Kidney epithelial cell (primary cell): ENCODE results near the gene EVX2. TPM values are rescaled to one million over a fixed set of nuclear protein-coding genes. Genes with fewer than 3 reads are reported as not detected.
A peak's percentile ranks its signal among the peaks of the same experiment; 100 is the strongest.

Source experiments
- DNase-seq: peaks from one replicate; pipeline ENCODE4 v3.0.0-alpha.2; 2010; ENCODE audit warnings: low read depth
- H3K27me3 ChIP-seq: 2 replicates; pipeline ENCODE4 v1.6.0; 2011; ENCODE audit warnings: low read length; ENCODE audit not compliant: control insufficient read depth, insufficient read depth
- H3K36me3 ChIP-seq: 2 replicates; pipeline ENCODE4 v1.5.1; 2011; ENCODE audit warnings: low read length; ENCODE audit not compliant: control insufficient read depth, insufficient read depth
- H3K4me3 ChIP-seq: 2 replicates; pipeline ENCODE4 v1.5.1; 2011; ENCODE audit warnings: low read depth, mild to moderate bottlenecking, control low read depth, low read length
- total RNA-seq: library from RNA; depleted of rRNA; stranded (reverse); fragments of >200 nt; gene quantifications from 2 replicates; pipeline ENCODE4 v1.2.3, GENCODE V29; 2015
- TF ChIP-seq, protein P1 (sequence below): IDR thresholded peaks from 2 replicates; pipeline ENCODE4 v1.5.1; 2011; ENCODE audit warnings: mild to moderate bottlenecking, moderate library complexity, low read length, control low read depth, inconsistent platforms; ENCODE audit not compliant: insufficient read depth, poor library complexity, severe bottlenecking

The EVX2 gene
- total RNA-seq, 1 donor from 2014 or later: not detected

DNA sequence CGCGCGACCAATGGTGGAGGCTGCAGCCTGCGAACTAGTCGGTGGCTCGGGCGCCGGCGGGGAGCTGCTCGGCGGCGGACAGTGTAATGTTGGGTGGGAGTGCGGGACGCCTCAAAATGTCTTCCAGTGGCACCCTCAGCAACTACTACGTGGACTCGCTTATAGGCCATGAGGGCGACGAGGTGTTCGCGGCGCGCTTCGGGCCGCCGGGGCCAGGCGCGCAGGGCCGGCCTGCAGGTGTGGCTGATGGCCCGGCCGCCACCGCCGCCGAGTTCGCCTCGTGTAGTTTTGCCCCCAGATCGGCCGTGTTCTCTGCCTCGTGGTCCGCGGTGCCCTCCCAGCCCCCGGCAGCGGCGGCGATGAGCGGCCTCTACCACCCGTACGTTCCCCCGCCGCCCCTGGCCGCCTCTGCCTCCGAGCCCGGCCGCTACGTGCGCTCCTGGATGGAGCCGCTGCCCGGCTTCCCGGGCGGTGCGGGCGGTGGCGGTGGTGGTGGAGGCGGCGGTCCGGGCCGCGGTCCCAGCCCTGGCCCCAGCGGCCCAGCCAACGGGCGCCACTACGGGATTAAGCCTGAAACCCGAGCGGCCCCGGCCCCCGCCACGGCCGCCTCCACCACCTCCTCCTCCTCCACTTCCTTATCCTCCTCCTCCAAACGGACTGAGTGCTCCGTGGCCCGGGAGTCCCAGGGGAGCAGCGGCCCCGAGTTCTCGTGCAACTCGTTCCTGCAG, 39.1 kb upstream of the EVX2 start, which contains the start of gene HOXD9:
Gene HOXD9, plus strand, starts transcription at position 37 of the 728 bp plus-strand sequence. Its CDS starts 50 bp downstream, at position 87.
- DNase-seq: no peak
- Histone ChIP-seq H3K36me3 (no peaks in the 10 kb centered on the region), H3K27me3 (no peaks in the 10 kb centered on the region), H3K4me3 (peak within 1 kb of the TSS; percentile 59)
- TF ChIP-seq, protein P1, sequence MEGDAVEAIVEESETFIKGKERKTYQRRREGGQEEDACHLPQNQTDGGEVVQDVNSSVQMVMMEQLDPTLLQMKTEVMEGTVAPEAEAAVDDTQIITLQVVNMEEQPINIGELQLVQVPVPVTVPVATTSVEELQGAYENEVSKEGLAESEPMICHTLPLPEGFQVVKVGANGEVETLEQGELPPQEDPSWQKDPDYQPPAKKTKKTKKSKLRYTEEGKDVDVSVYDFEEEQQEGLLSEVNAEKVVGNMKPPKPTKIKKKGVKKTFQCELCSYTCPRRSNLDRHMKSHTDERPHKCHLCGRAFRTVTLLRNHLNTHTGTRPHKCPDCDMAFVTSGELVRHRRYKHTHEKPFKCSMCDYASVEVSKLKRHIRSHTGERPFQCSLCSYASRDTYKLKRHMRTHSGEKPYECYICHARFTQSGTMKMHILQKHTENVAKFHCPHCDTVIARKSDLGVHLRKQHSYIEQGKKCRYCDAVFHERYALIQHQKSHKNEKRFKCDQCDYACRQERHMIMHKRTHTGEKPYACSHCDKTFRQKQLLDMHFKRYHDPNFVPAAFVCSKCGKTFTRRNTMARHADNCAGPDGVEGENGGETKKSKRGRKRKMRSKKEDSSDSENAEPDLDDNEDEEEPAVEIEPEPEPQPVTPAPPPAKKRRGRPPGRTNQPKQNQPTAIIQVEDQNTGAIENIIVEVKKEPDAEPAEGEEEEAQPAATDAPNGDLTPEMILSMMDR: no peak

DNA sequence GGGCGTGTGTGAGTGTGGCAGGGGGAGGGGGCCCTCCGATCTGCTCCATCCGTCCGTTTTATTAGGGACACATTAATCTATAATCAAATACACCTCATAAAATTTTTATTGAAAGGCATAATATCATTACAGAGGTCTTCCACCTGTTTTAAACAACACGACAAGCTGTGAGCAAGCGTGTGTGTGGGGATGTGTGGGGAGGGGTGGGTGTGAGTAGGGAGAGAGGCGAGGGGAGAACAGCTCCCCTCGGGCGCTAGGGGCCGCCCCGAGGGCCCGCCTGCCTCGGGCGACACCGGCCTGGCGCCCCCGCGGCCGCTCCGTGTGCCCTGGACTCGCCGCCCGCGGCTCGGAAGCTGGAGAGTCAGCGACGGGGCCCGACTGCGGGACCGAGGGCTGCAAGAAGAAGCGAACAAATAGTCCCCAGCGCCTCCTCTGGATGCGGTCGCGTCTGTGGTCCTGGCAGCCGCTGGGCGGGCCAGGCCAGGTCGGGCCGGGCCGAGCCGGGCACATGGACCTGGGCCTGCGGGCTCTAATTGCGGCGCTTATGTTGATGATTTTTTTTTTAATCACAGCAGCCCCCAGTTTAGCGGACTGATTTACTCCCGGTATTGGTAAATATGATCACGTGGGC, 38.4 kb upstream of the EVX2 start:
- no peak for DNase-seq
- Histone ChIP-seq H3K27me3 (peaks cover 2% of the 10 kb centered on the region), H3K4me3 (peak overlapping the region; percentile 59), H3K36me3 (no peaks in the 10 kb centered on the region)
- TF ChIP-seq, protein P1: no peak

DNA sequence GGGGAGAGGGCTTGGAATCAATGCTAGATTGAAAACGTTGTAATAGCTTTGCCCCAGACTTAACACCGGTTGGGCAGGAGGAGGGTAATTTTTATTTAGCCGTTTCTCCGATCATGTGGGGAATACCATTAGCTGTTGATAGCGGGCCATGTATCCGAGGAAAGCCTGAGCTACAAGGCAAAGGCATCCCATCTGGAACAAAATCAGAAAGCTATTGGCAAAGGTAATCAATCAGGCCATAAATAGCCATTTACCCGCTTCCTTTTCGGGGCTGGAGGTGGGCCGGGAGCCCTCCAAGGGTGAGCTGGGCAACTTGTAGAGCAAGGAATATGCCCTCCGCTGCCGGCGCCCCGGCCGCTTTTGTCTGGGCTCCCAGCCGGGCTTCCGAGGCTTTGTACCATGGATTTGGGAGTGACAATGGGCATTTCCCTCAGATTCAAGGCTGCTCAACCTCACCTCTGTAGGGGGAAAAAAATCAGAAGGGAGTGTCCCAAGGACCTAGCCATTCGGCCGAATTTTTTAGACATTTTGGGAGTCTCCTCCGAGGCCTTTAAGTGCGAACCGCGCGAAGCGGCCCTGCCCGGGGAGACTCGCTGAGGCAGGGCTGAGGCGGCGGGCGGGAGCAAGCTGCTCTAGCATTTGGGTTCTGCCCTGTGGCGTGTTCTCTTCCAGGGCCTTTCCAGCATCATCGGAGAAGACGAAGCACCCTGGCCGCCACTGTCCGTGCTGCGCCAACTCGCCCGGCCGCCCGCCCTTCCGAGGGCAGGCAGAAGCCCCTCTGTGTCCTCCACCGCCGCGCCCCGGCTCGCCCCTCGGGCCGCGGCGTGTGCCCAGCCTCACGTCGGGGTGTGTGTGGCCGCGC, 37.7 kb upstream of the EVX2 start:
- TF ChIP-seq, protein P1: no peak
- peaks cover 2% of the 10 kb centered on the region for H3K27me3 ChIP-seq
- H3K36me3 ChIP-seq: no peaks in the 10 kb centered on the region
- H3K4me3 ChIP-seq: peak overlapping the region; percentile 59
- DNase-seq: no peak

DNA sequence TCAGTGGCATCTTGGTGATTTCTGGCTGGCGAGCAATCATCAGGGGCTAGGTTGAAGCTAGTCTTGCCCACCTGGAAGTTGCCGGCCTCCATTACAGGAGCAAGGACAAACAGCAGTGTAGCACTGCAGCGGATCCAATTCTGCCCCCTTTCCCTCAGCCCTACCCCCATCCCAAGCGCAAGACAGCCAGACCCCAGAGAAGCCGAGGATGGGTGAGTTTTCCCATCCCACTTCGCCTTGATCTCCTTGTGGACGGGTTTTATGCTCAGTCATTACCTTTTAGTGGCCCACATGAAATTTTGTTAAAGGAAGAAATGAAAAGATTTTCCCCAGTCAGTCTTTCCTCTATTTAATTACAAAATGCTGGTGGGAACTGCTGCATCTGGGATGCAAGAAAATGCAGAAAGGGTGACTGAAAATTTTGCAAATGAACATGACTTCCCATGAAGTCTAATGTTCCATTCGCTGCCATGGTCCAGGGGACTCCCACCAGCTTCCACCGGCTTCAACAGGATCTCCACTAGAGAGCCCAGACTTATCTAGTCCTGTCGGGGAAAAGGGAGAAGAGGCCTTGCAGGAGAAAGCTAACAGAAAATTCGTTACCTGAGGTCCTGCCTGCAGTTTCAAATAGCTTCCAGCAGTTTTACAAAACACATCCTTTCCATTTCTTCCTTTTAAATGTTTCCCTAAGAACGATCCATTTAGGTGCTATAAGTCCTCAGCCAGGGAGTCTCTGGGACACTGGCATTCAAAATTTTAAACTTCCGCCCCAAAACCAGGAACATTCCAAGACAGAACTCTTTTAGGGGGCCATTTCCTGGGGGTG, 36.8 kb upstream of the EVX2 start:
- Histone ChIP-seq H3K4me3 (peak overlapping the region; percentile 59), H3K36me3 (no peaks in the 10 kb centered on the region), H3K27me3 (peaks cover 2% of the 10 kb centered on the region)
- no peak for DNase-seq
- TF ChIP-seq, protein P1: no peak

DNA sequence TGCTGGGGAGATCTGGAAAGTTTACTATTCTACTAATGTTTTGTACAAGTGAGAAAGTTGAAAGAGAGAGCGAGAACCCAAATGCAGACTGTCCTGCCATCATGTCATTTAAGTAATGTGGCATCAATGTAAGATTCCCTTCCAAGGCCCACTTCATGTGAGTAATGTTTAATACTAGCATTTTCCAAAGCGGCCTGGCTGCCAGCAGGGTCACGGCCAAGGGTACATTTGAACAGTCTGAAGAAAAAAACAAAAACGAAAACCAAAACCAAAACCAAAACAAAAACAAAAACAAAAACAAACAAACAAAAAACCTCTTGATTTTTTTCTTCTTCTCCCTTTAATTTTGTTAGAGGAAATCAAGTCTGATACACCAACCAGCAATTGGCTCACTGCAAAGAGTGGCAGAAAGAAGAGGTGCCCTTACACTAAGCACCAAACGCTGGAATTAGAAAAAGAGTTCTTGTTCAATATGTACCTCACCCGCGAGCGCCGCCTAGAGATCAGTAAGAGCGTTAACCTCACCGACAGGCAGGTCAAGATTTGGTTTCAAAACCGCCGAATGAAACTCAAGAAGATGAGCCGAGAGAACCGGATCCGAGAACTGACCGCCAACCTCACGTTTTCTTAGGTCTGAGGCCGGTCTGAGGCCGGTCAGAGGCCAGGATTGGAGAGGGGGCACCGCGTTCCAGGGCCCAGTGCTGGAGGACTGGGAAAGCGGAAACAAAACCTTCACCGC, 35.0 kb upstream of the EVX2 start:
- no peak for DNase-seq
- Histone ChIP-seq H3K4me3 (peak overlapping the region; percentile 65), H3K27me3 (peaks cover 2% of the 10 kb centered on the region), H3K36me3 (no peaks in the 10 kb centered on the region)
- TF ChIP-seq, protein P1: peak; percentile 73
